MM.1S (cell line): ENCODE measurements around the gene GNB1.

ENCODE experiments used
- CTCF ChIP-seq: fragments of 300-600 bp; sonication (generic); IDR thresholded peaks from 2 replicates; pipeline ENCODE4 v1.5.1; 2016; ENCODE audit warnings: antibody characterized with exemption, low read length, mixed read lengths
- EZH2 ChIP-seq: fragments of 300-600 bp; sonication (generic); optimal IDR thresholded peaks from 2 replicates; pipeline ENCODE3; 2017; ENCODE audit warnings: low read depth, mild to moderate bottlenecking, antibody characterized with exemption, low read length, mixed read lengths

GRCh38 chr1:1922956-1923833 is 32.3 kb upstream of the GNB1 start:
- TF ChIP-seq CTCF (no peak), EZH2 (no peak)
